GM12891 (cell line): Measurements from ENCODE around the gene ACE.

Experiments used
- POLR2A ChIP-seq: IDR thresholded peaks from 2 replicates; pipeline ENCODE4 v1.6.1; 2011; ENCODE audit warnings: low read depth, low read length, control low read depth
- POLR2AphosphoS5 ChIP-seq: IDR thresholded peaks from 2 replicates; pipeline ENCODE4 v1.6.1; 2011; ENCODE audit warnings: low read depth, low read length, control low read depth
- SPI1 ChIP-seq: IDR thresholded peaks from 2 replicates; pipeline ENCODE4 v1.6.1; 2011; ENCODE audit warnings: low read depth, low read length, control low read depth
- TAF1 ChIP-seq: IDR thresholded peaks from 2 replicates; pipeline ENCODE4 v1.6.1; 2011; ENCODE audit warnings: low read depth, low read length, control low read depth

GRCh38 chr17:63526861-63527260 lies 50.0 kb downstream of the ACE start:
- TF ChIP-seq POLR2AphosphoS5, result no peak
- TF ChIP-seq POLR2A, result no peak
- TF ChIP-seq SPI1, result no peak
- TF ChIP-seq TAF1, result no peak
